Fibroblast of villous mesenchyme (primary cell): ENCODE results near the gene TNFRSF19. TPM values are rescaled to one million over a fixed set of nuclear protein-coding genes. Genes with fewer than 3 reads are reported as not detected.

Source experiments
- DNase-seq: peaks from one replicate; pipeline ENCODE4 v3.0.0-alpha.2; 2010; ENCODE audit warnings: low read depth
- H3K4me3 ChIP-seq: 2 replicates; pipeline ENCODE4 v1.5.1; 2011; ENCODE audit warnings: low read depth, mild to moderate bottlenecking, low read length
- CTCF ChIP-seq: IDR thresholded peaks from 2 replicates; pipeline ENCODE4 v1.5.1; 2012; ENCODE audit warnings: low read depth, mild to moderate bottlenecking, low read length; ENCODE audit not compliant: insufficient read depth
- total RNA-seq: library from RNA; depleted of rRNA; stranded (reverse); fragments of >200 nt; gene quantifications from 2 replicates; pipeline ENCODE4 v1.2.3, GENCODE V29; 2012

The TNFRSF19 gene
- total RNA-seq, 1 donor, result 139 TPM

GRCh38 chr13:23652909-23653726 is 82.9 kb downstream of the TNFRSF19 start:
- DNase-seq, result no peak
- no peak for TF ChIP-seq CTCF
- no peak overlapping the region for H3K4me3 ChIP-seq

GRCh38 chr13:23654111-23655110 is 84.2 kb downstream of the TNFRSF19 start:
- no peak overlapping the region for H3K4me3 ChIP-seq
- DNase-seq, result peak; percentile 47
- TF ChIP-seq CTCF, result no peak

GRCh38 chr13:23655321-23655720 is 85.1 kb downstream of the TNFRSF19 start:
- no peak for TF ChIP-seq CTCF
- DNase-seq, result no peak
- no peak overlapping the region for H3K4me3 ChIP-seq

GRCh38 chr13:23656637-23657371 is 86.6 kb downstream of the TNFRSF19 start:
- H3K4me3 ChIP-seq, result no peak overlapping the region
- TF ChIP-seq CTCF, result no peak
- DNase-seq, result peak; percentile 90

GRCh38 chr13:23658929-23659541 is 88.8 kb downstream of the TNFRSF19 start:
- H3K4me3 ChIP-seq, result no peak overlapping the region
- peak; percentile 60 for DNase-seq
- TF ChIP-seq CTCF, result no peak

- no peak for TF ChIP-seq CTCF
- no peak for DNase-seq
- no peak overlapping the region for H3K4me3 ChIP-seq
Measured at GRCh38 chr13:23660249-23660648, 90.0 kb downstream of the TNFRSF19 start.
